ENCODE data around the gene RNASET2. TPM values are rescaled to one million over a fixed set of nuclear protein-coding genes. Genes with fewer than 3 reads are reported as not detected.

Gene RNASET2
- total and polyA plus RNA-seq, 8 donors: 38.1 to 68.5 (median 47.0) TPM

- TF ChIP-seq CTCF (IDR thresholded peaks at IDR 0.05): no peak
- no peak overlapping the region for H3K4me3 ChIP-seq
- no peaks in the 10 kb centered on the region for H3K27me3 ChIP-seq
- DNase-seq (peak in 1 of 4 donors; percentile 49), ATAC-seq (peak; percentile 39)
- H3K4me1 ChIP-seq: peaks cover 0 to 20% of the 10 kb centered on the region in 2 donors
- H3K9me3 ChIP-seq: no peaks in the 10 kb centered on the region
- intact Hi-C loops (cut with DNase I): no loop called here
- H3K27ac ChIP-seq: peak overlapping the region in 1 of 2 donors; percentile 53
- peaks cover 0 to 54% of the 10 kb centered on the region in 2 donors for H3K36me3 ChIP-seq
Observed at GRCh38 chr6:166942393-166943168, 13.8 kb downstream of the RNASET2 start.

GRCh38 chr6:166940643-166941068 is 15.7 kb downstream of the RNASET2 start:
- H3K27me3 ChIP-seq: no peaks in the 10 kb centered on the region
- no peak overlapping the region for H3K27ac ChIP-seq
- H3K9me3 ChIP-seq: no peaks in the 10 kb centered on the region
- H3K4me3 ChIP-seq: no peak overlapping the region
- ATAC-seq: no peak
- TF ChIP-seq CTCF (IDR thresholded peaks at IDR 0.05): no peak
- no peak for DNase-seq
- intact Hi-C loops (cut with DNase I): no loop called here
- H3K36me3 ChIP-seq: peaks cover 0 to 54% of the 10 kb centered on the region in 2 donors
- peaks cover 0 to 20% of the 10 kb centered on the region in 2 donors for H3K4me1 ChIP-seq

- intact Hi-C loops (cut with DNase I): no loop called here
- Histone ChIP-seq H3K9me3 (no peaks in the 10 kb centered on the region), H3K36me3 (peaks cover 0 to 58% of the 10 kb centered on the region in 2 donors), H3K27ac (no peak overlapping the region), H3K4me3 (no peak overlapping the region), H3K27me3 (no peaks in the 10 kb centered on the region), H3K4me1 (peaks cover 0 to 20% of the 10 kb centered on the region in 2 donors)
- DNase-seq (no peak), ATAC-seq (no peak)
- TF ChIP-seq CTCF (IDR thresholded peaks at IDR 0.05): no peak
Observed at GRCh38 chr6:166939894-166940293, 16.5 kb downstream of the RNASET2 start.

DNA sequence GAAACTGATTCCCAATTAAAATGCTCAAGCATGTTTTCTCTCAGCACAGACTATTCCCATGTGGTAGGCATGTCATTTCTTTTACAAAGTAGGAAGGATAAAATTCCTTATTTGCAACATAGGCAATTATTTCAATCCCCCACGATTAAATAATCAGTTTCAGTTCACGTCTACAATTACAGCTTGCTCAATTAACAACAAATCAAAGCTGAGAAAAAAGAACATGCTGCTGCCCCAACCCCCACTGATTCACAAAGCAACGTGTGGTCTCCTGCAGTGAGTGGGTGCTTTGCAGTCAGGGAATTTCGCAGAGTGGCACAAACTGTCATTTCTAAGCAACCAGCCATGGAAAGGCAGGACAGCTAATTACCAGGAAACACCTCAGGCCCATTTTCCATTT is 17.0 kb downstream of the RNASET2 start:
- intact Hi-C loops (cut with DNase I): no loop called here
- Histone ChIP-seq H3K4me1 (peaks cover 0 to 20% of the 10 kb centered on the region in 2 donors), H3K27ac (no peak overlapping the region), H3K9me3 (no peaks in the 10 kb centered on the region), H3K4me3 (no peak overlapping the region), H3K36me3 (peaks cover 0 to 63% of the 10 kb centered on the region in 2 donors), H3K27me3 (no peaks in the 10 kb centered on the region)
- ATAC-seq: no peak
- DNase-seq: no peak
- no peak for TF ChIP-seq CTCF (IDR thresholded peaks at IDR 0.05)

- H3K9me3 ChIP-seq: no peaks in the 10 kb centered on the region
- ATAC-seq: no peak
- intact Hi-C loops (cut with DNase I): no loop called here
- H3K27me3 ChIP-seq: no peaks in the 10 kb centered on the region
- H3K4me3 ChIP-seq: no peak overlapping the region
- peaks cover 0 to 19% of the 10 kb centered on the region in 2 donors for H3K4me1 ChIP-seq
- no peak for DNase-seq
- TF ChIP-seq CTCF (IDR thresholded peaks at IDR 0.05): no peak
- no peak overlapping the region for H3K27ac ChIP-seq
- peaks cover 0 to 70% of the 10 kb centered on the region in 2 donors for H3K36me3 ChIP-seq
Observed at GRCh38 chr6:166938704-166939103, 17.6 kb downstream of the RNASET2 start.
